MM.1S (cell line): ENCODE data around the gene APPL2.

Experiments used
- CTCF ChIP-seq: fragments of 300-600 bp; sonication (generic); IDR thresholded peaks from 2 replicates; pipeline ENCODE4 v1.5.1; 2016; ENCODE audit warnings: antibody characterized with exemption, low read length, mixed read lengths
- EZH2phosphoT487 ChIP-seq: fragments of 300-600 bp; sonication (generic); IDR thresholded peaks from 2 replicates; pipeline ENCODE4 v1.6.1; 2018; ENCODE audit warnings: antibody characterized with exemption, low read length

DNA sequence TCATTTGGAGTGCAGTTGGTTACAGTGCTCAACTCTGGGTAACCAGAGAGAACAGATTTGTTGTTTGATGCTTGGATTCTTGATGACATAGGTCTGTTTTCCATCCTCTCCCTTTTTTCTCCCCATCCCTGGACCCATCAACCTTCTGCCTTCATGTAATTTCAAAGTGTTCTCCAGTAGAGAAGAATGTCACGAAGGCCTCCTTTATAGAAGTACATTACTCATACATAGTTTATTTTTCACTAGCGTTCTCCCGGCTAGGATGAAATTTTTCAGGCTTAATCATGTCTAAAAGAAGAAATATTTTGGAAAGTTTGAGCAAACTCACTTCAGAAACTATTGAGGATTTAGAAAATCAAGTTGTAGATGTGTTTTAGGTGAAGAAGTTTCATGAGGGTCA, 20.9 kb upstream of the APPL2 start:
- TF ChIP-seq CTCF (no peak), EZH2phosphoT487 (no peak)
